Measurements from ENCODE around the gene ING3. TPM values are rescaled to one million over a fixed set of nuclear protein-coding genes. Genes with fewer than 3 reads are reported as not detected.
A peak's percentile ranks its signal among the peaks of the same experiment; 100 is the strongest.

Gene ING3
- total RNA-seq: 10 to 100 TPM; 11.2 to 23.0 (median 16.7) TPM

- no peaks in the 10 kb centered on the region for H3K9me3 ChIP-seq
- peak within 1 kb of the TSS; percentile 50 to 65 for H3K4me3 ChIP-seq
- 0 to 1% methylated on average over 6 to 22 of the region's 71 CpGs for WGBS, 2 donors (ENCODE audit: low coverage in 1 of 2)
- no peaks in the 10 kb centered on the region for H3K27me3 ChIP-seq
- peaks cover 0 to 26% of the 10 kb centered on the region in 2 donors for H3K36me3 ChIP-seq
- H3K27ac ChIP-seq: peak within 1 kb of the TSS; percentile 83 to 97 (median 96)
- H3K4me1 ChIP-seq: peaks cover 9 to 45% (median 9%) of the 10 kb centered on the region in 3 donors
- peak; percentile 98 for ATAC-seq
- TF ChIP-seq CTCF (IDR thresholded peaks at IDR 0.05) (peak in 1 of 4 experiments; percentile 10), EP300 (IDR thresholded peaks at IDR 0.05) (no peak), POLR2AphosphoS5 (IDR thresholded peaks at IDR 0.05) (peak; percentile 76), POLR2A (IDR thresholded peaks at IDR 0.05) (peak in 1 of 2 donors; percentile 40)
These were observed at the start of gene ING3 for GRCh38 chr7:120950539-120951308. ING3 (plus strand) TSS chr7:120950777; CDS start chr7:120950897, 120 bp downstream.

GRCh38 chr7:120915314-120916105, 35.1 kb upstream of the ING3 start:
- TF ChIP-seq POLR2AphosphoS5 (IDR thresholded peaks at IDR 0.05) (no peak), POLR2A (IDR thresholded peaks at IDR 0.05) (no peak), EP300 (IDR thresholded peaks at IDR 0.05) (no peak), CTCF (IDR thresholded peaks at IDR 0.05) (no peak)
- Histone ChIP-seq H3K27me3 (no peaks in the 10 kb centered on the region), H3K27ac (no peak overlapping the region), H3K9me3 (peaks cover 0 to 6% (median 0%) of the 10 kb centered on the region in 3 donors), H3K36me3 (no peaks in the 10 kb centered on the region), H3K4me3 (no peak overlapping the region), H3K4me1 (no peaks in the 10 kb centered on the region)
- WGBS, 2 donors (ENCODE audit: low coverage in 1 of 2): 64 to 79% methylated on average over 2 of the region's 2 CpGs
- ATAC-seq: no peak

- H3K27ac ChIP-seq: no peak overlapping the region
- H3K27me3 ChIP-seq: no peaks in the 10 kb centered on the region
- H3K36me3 ChIP-seq: no peaks in the 10 kb centered on the region
- H3K9me3 ChIP-seq: peaks cover 0 to 6% (median 0%) of the 10 kb centered on the region in 3 donors
- no peak overlapping the region for H3K4me3 ChIP-seq
- WGBS, 2 donors (ENCODE audit: low coverage in 1 of 2): 35 to 36% methylated on average over 3 of the region's 3 CpGs
- no peak for TF ChIP-seq POLR2A (IDR thresholded peaks at IDR 0.05)
- TF ChIP-seq POLR2AphosphoS5 (IDR thresholded peaks at IDR 0.05): no peak
- no peak for TF ChIP-seq EP300 (IDR thresholded peaks at IDR 0.05)
- no peak for TF ChIP-seq CTCF (IDR thresholded peaks at IDR 0.05)
- ATAC-seq: no peak
- no peaks in the 10 kb centered on the region for H3K4me1 ChIP-seq
These were observed 34.5 kb upstream of the ING3 start for GRCh38 chr7:120916121-120916520.

GRCh38 chr7:120916538-120916937, 34.0 kb upstream of the ING3 start:
- H3K27me3 ChIP-seq: no peaks in the 10 kb centered on the region
- 84 to 92% methylated on average over 1 of the region's 1 CpG for WGBS, 2 donors (ENCODE audit: low coverage in 1 of 2)
- no peak overlapping the region for H3K4me3 ChIP-seq
- H3K36me3 ChIP-seq: no peaks in the 10 kb centered on the region
- peaks cover 0 to 6% (median 0%) of the 10 kb centered on the region in 3 donors for H3K9me3 ChIP-seq
- no peak for TF ChIP-seq CTCF (IDR thresholded peaks at IDR 0.05)
- TF ChIP-seq POLR2A (IDR thresholded peaks at IDR 0.05): no peak
- no peak for TF ChIP-seq POLR2AphosphoS5 (IDR thresholded peaks at IDR 0.05)
- no peak for TF ChIP-seq EP300 (IDR thresholded peaks at IDR 0.05)
- no peak overlapping the region for H3K27ac ChIP-seq
- H3K4me1 ChIP-seq: no peaks in the 10 kb centered on the region
- no peak for ATAC-seq
